ENCODE results near the gene ELAPOR1.

Gene ELAPOR1

GRCh38 chr1:109113590-109114341 is at the start of gene ELAPOR1:
TSS of gene ELAPOR1 (plus strand) at chr1:109114115. CDS start at chr1:109114184, 69 bp downstream.
- no peak for DNase-seq

GRCh38 chr1:109065137-109065536 is 48.8 kb upstream of the ELAPOR1 start:
- DNase-seq: no peak

- no peak for DNase-seq
Measured at GRCh38 chr1:109067883-109068282, 46.0 kb upstream of the ELAPOR1 start.

- DNase-seq: no peak
Measured at GRCh38 chr1:109069294-109069693, 44.6 kb upstream of the ELAPOR1 start.

GRCh38 chr1:109075531-109076490 is 38.1 kb upstream of the ELAPOR1 start, which contains the start of gene TAF13:
TSS of gene TAF13 (minus strand) at chr1:109076003. CDS start at chr1:109075947, 56 bp downstream.
- peak; percentile 91 to 99 for DNase-seq

GRCh38 chr1:109078317-109078716 is 35.6 kb upstream of the ELAPOR1 start:
- DNase-seq: no peak

GRCh38 chr1:109079240-109079622 is 34.7 kb upstream of the ELAPOR1 start:
- no peak for DNase-seq

- DNase-seq: no peak
Measured at GRCh38 chr1:109080441-109081082, 33.4 kb upstream of the ELAPOR1 start.

- DNase-seq: no peak
Measured at GRCh38 chr1:109083501-109083900, 30.4 kb upstream of the ELAPOR1 start.

- DNase-seq: no peak
Measured at GRCh38 chr1:109083923-109084322, 30.0 kb upstream of the ELAPOR1 start.

- no peak for DNase-seq
Measured at GRCh38 chr1:109084563-109085517, 29.1 kb upstream of the ELAPOR1 start.

- DNase-seq: peak; percentile 97 to 98
Measured at GRCh38 chr1:109089242-109090015, 24.5 kb upstream of the ELAPOR1 start.

- peak; percentile 69 to 96 for DNase-seq
Measured at GRCh38 chr1:109090196-109091077, 23.5 kb upstream of the ELAPOR1 start, which contains the start of gene TMEM167B. TSS of gene TMEM167B (plus strand) at chr1:109090764. CDS start at chr1:109090873, 109 bp downstream.

GRCh38 chr1:109091078-109091838 is 22.7 kb upstream of the ELAPOR1 start:
- no peak for DNase-seq

GRCh38 chr1:109091839-109092193 is 22.1 kb upstream of the ELAPOR1 start:
- DNase-seq: no peak

GRCh38 chr1:109094377-109094803 is 19.5 kb upstream of the ELAPOR1 start:
- DNase-seq: no peak

GRCh38 chr1:109094871-109095270 is 19.0 kb upstream of the ELAPOR1 start:
- no peak for DNase-seq

- DNase-seq: no peak
Measured at GRCh38 chr1:109095631-109096030, 18.3 kb upstream of the ELAPOR1 start.

GRCh38 chr1:109096120-109096519 is 17.8 kb upstream of the ELAPOR1 start:
- DNase-seq: no peak

Data from NCI-H446 (cell line).